Esophagus muscularis mucosa (tissue), 4 donors: ENCODE results near the gene IKZF3. TPM values are rescaled to one million over a fixed set of nuclear protein-coding genes. Genes with fewer than 3 reads are reported as not detected.

ENCODE experiments used
- DNase-seq: peaks from one replicate; pipeline ENCODE4 v3.0.0-alpha.2; 2017; ENCODE audit errors: extremely low spot score
- H3K27ac ChIP-seq, 4 donors: fragments of 200-600 bp; sonication (generic); replicated peaks in 1 of 4; 1 replicate in 3 of 4; 2 replicates in 1 of 4; pipeline ENCODE4 v1.5.1; 2016 to 2019; ENCODE audit warnings: mild to moderate bottlenecking in 1 of 4
- H3K27me3 ChIP-seq, 4 donors: fragments of 200-600 bp; sonication (generic); one replicate each; pipeline versions ENCODE4 v1.5.1 to v1.6.0; 2016 to 2019
- H3K36me3 ChIP-seq, 4 donors: fragments of 200-600 bp; sonication (generic); one replicate each; pipeline ENCODE4 v1.5.1; 2016 to 2019
- H3K4me1 ChIP-seq, 4 donors: fragments of 200-600 bp; sonication (generic); one replicate each; pipeline ENCODE4 v1.5.1; 2016 to 2019
- H3K4me3 ChIP-seq, 4 donors: fragments of 200-600 bp; sonication (generic); 1 replicate in 2 of 4; 2 replicates in 2 of 4; pipeline ENCODE4 v1.5.1; 2016 to 2019; ENCODE audit warnings: mild to moderate bottlenecking in 4 of 4, moderate library complexity in 1 of 4
- H3K9me3 ChIP-seq, 4 donors: fragments of 200-600 bp; sonication (generic); 1 replicate in 3 of 4; 2 replicates in 1 of 4; pipeline ENCODE4 v1.5.1; 2016 to 2019
- CTCF ChIP-seq, 3 experiments: fragments of 200-600 bp in 2 of 3; fragments of 450-650 bp in 1 of 3; sonication (generic) in 2 of 3; IDR thresholded peaks; one replicate each; pipeline ENCODE4 v1.5.1; 2017 to 2019; ENCODE audit warnings: antibody characterized with exemption in 3 of 3, mild to moderate bottlenecking in 2 of 3, moderate library complexity in 1 of 3
- EP300 ChIP-seq: sonication (generic); formaldehyde crosslinking; IDR thresholded peaks from one replicate; pipeline ENCODE4 v1.6.1; 2017; ENCODE audit warnings: antibody characterized with exemption
- POLR2A ChIP-seq: fragments of 450-650 bp; IDR thresholded peaks from one replicate; pipeline ENCODE4 v1.6.1; 2017; ENCODE audit warnings: antibody characterized with exemption, moderate library complexity, mild to moderate bottlenecking, low read depth
- POLR2AphosphoS5 ChIP-seq, 2 donors: sonication (generic); formaldehyde crosslinking; IDR thresholded peaks; one replicate each; pipeline ENCODE4 v1.6.1; 2017; ENCODE audit warnings: antibody characterized with exemption in 2 of 2
- WGBS: methylation state at CpG from one replicate; pipeline ENCODE4 v1.1.5; 2018; 5-methylcytosine and 5-hydroxymethylcytosine counted together
- intact Hi-C: fragments of 100-400 bp; cut with DNase I; formaldehyde crosslinking; loops from one replicate; pipeline ENCODE4 v1.15.1; 2023
- total RNA-seq, 4 donors: library from RNA; depleted of rRNA; stranded (reverse); fragments of >200 nt; gene quantifications; one replicate each; pipeline versions ENCODE4 v1.1.0 to v1.2.1, GENCODE V29; 2016

Gene IKZF3
- total RNA-seq, 4 donors from 2014 or later, result 0.83 to 3.8 (median 1.3) TPM

GRCh38 chr17:39732586-39732985 lies 131.5 kb downstream of the IKZF3 start:
- Histone ChIP-seq H3K4me3 (no peak overlapping the region), H3K36me3 (peaks cover 8 to 19% (median 13%) of the 10 kb centered on the region in 4 donors), H3K27me3 (peaks cover 3 to 28% (median 7%) of the 10 kb centered on the region in 4 donors), H3K27ac (no peak overlapping the region), H3K9me3 (no peaks in the 10 kb centered on the region), H3K4me1 (peaks cover 11 to 25% (median 17%) of the 10 kb centered on the region in 4 donors)
- intact Hi-C loops, result no loop called here
- DNase-seq, result no peak
- TF ChIP-seq CTCF (IDR thresholded peaks at IDR 0.05), result no peak
- no peak for TF ChIP-seq POLR2AphosphoS5 (IDR thresholded peaks at IDR 0.05)
- TF ChIP-seq EP300, result no peak
- TF ChIP-seq POLR2A, result no peak
- 96% methylated on average over 3 of the region's 3 CpGs for WGBS

- DNase-seq, result peak; percentile 97
- Histone ChIP-seq H3K27ac (peak within 1 kb of the TSS; percentile 87 to 92 (median 90)), H3K4me1 (peaks cover 11 to 22% (median 16%) of the 10 kb centered on the region in 4 donors), H3K4me3 (peak within 1 kb of the TSS; percentile 74 to 92 (median 88)), H3K36me3 (peaks cover 10 to 40% (median 36%) of the 10 kb centered on the region in 4 donors), H3K9me3 (no peaks in the 10 kb centered on the region), H3K27me3 (peaks cover 0 to 5% (median 0%) of the 10 kb centered on the region in 4 donors)
- 1% methylated on average over 21 of the region's 65 CpGs for WGBS
- intact Hi-C loops, result no loop called here
- TF ChIP-seq POLR2AphosphoS5 (IDR thresholded peaks at IDR 0.05), result peak; percentile 89 to 97
- peak; percentile 82 for TF ChIP-seq POLR2A
- TF ChIP-seq EP300, result no peak
- peak; percentile 90 to 94 (median 90) for TF ChIP-seq CTCF (IDR thresholded peaks at IDR 0.05)
These were observed 133.8 kb downstream of the IKZF3 start, which contains the start of gene MIEN1 for GRCh38 chr17:39730095-39730921. MIEN1 (minus strand) TSS chr17:39730532; CDS start chr17:39730495, 37 bp downstream.

GRCh38 chr17:39729280-39729851 lies 134.7 kb downstream of the IKZF3 start:
- Histone ChIP-seq H3K36me3 (peaks cover 10 to 50% (median 45%) of the 10 kb centered on the region in 4 donors), H3K9me3 (no peaks in the 10 kb centered on the region), H3K27me3 (no peaks in the 10 kb centered on the region), H3K4me3 (peak overlapping the region; percentile 74 to 92 (median 88)), H3K4me1 (peaks cover 11 to 22% (median 16%) of the 10 kb centered on the region in 4 donors), H3K27ac (peak overlapping the region; percentile 87 to 92 (median 90))
- 77% methylated on average over 6 of the region's 6 CpGs for WGBS
- TF ChIP-seq POLR2A (no peak), POLR2AphosphoS5 (IDR thresholded peaks at IDR 0.05) (no peak), EP300 (no peak), CTCF (IDR thresholded peaks at IDR 0.05) (no peak)
- no peak for DNase-seq
- intact Hi-C loops, result loop anchor here (5.0 kb wide), 3 partner anchors 42 to 107 kb away; partner anchors contain the start of genes PGAP3 and STARD3

GRCh38 chr17:39727556-39727955 lies 136.6 kb downstream of the IKZF3 start:
- Histone ChIP-seq H3K9me3 (no peaks in the 10 kb centered on the region), H3K36me3 (peaks cover 10 to 67% (median 60%) of the 10 kb centered on the region in 4 donors), H3K4me3 (no peak overlapping the region), H3K27ac (no peak overlapping the region), H3K27me3 (no peaks in the 10 kb centered on the region), H3K4me1 (peaks cover 11 to 22% (median 16%) of the 10 kb centered on the region in 4 donors)
- intact Hi-C loops, result loop anchor here (5.0 kb wide), 3 partner anchors 40 to 105 kb away; partner anchors contain the start of genes PGAP3 and STARD3
- TF ChIP-seq POLR2AphosphoS5 (IDR thresholded peaks at IDR 0.05) (no peak), POLR2A (no peak), CTCF (IDR thresholded peaks at IDR 0.05) (no peak), EP300 (no peak)
- 79% methylated on average over 8 of the region's 10 CpGs for WGBS
- no peak for DNase-seq
